A549 (cell line): ENCODE measurements around the gene LCE1A. TPM values are rescaled to one million over a fixed set of nuclear protein-coding genes. Genes with fewer than 3 reads are reported as not detected.

Source experiments
- ATAC-seq, 2 experiments: fragments of 200-7000 bp in 1 of 2; fragments of >200 bp in 1 of 2; cut with Nextera tagmentation in 1 of 2; cut with Tn5 transposase in 1 of 2; 3 replicates each; pipeline versions ENCODE4 v1.8.0 to v1.9.1; 2018 to 2020; ENCODE audit warnings: mild to moderate bottlenecking in 1 of 2, moderate library complexity in 1 of 2
- CTCF ChIA-PET: fragments of 300-600 bp; sonication (Branson Sonifier 250); formaldehyde crosslinking; extraction: SDS; loops from one replicate; lab custom pipeline; 2021; ENCODE audit warnings: antibody characterized with exemption, inconsistent platforms; lab: Yijun Ruan, JAX
- POLR2A ChIA-PET: fragments of 350-600 bp; formaldehyde crosslinking; extraction: SDS; loops from one replicate; lab custom pipeline; 2021; ENCODE audit warnings: antibody characterized with exemption, inconsistent platforms; lab: Yijun Ruan, JAX
- DNase-seq, 2 experiments: peaks; one replicate each; pipeline versions ENCODE4 v3.0.0 to v3.0.0-alpha.2; 2011 to 2016; ENCODE audit warnings: low read depth in 1 of 2, low spot score in 1 of 2
- FAIRE-seq: peaks from 2 replicates; lab custom pipeline; 2011; peaks lifted over from hg19 to GRCh38; lab: Jason Lieb, UNC
- H3K27ac ChIP-seq, 2 experiments: fragments of >200 bp; sonication (Bioruptor Twin); formaldehyde crosslinking; 3 replicates each; pipeline ENCODE4 v1.5.1; 2016 to 2017
- H3K4me1 ChIP-seq: fragments of >200 bp; sonication (Bioruptor Twin); formaldehyde crosslinking; 3 replicates; pipeline ENCODE4 v1.6.1; 2016
- H3K4me2 ChIP-seq: fragments of >200 bp; sonication (Bioruptor Twin); formaldehyde crosslinking; 3 replicates; pipeline ENCODE4 v1.6.1; 2016
- H3K4me3 ChIP-seq: fragments of >200 bp; sonication (Bioruptor Twin); formaldehyde crosslinking; 3 replicates; pipeline ENCODE4 v1.5.1; 2016
- H3K9me3 ChIP-seq: fragments of >200 bp; sonication (Bioruptor Twin); formaldehyde crosslinking; 3 replicates; pipeline ENCODE4 v1.6.1; 2016
- ATOH8 ChIP-seq: fragments of 250-450 bp; sonication (Bioruptor Pico); IDR thresholded peaks from 2 replicates; pipeline ENCODE4 v1.5.0; 2020; ENCODE audit warnings: low read depth, mild to moderate bottlenecking, moderate library complexity
- CBX2 ChIP-seq: fragments of 200-600 bp; sonication (generic); IDR thresholded peaks from 2 replicates; pipeline ENCODE4 v1.6.1; 2016; ENCODE audit warnings: low read depth, mild to moderate bottlenecking, borderline replicate concordance
- EHMT2 ChIP-seq: fragments of 200-600 bp; sonication (generic); IDR thresholded peaks from 2 replicates; pipeline ENCODE4 v1.6.1; 2016; ENCODE audit warnings: antibody characterized with exemption, low read depth, mild to moderate bottlenecking, moderate library complexity
- ELK1 ChIP-seq: fragments of 150-350 bp; IDR thresholded peaks from 2 replicates; pipeline ENCODE4 v1.6.1; 2014; ENCODE audit warnings: low read depth, mild to moderate bottlenecking, low read length
- ESRRA ChIP-seq: fragments of 150-350 bp; IDR thresholded peaks from 2 replicates; pipeline ENCODE4 v1.6.1; 2014; ENCODE audit warnings: mild to moderate bottlenecking, low read length, borderline replicate concordance
- FOSB ChIP-seq: fragments of 250-450 bp; sonication (Bioruptor Pico); IDR thresholded peaks from 2 replicates; pipeline ENCODE4 v1.5.0; 2020; ENCODE audit warnings: mild to moderate bottlenecking, moderate library complexity
- FOXS1 ChIP-seq: fragments of 250-450 bp; sonication (Bioruptor Pico); IDR thresholded peaks from 2 replicates; pipeline ENCODE4 v1.5.0; 2020; ENCODE audit warnings: mild to moderate bottlenecking, moderate library complexity
- GATA3 ChIP-seq: IDR thresholded peaks from 2 replicates; pipeline ENCODE4 v1.6.1; 2012; ENCODE audit warnings: borderline replicate concordance
- HDAC2 ChIP-seq: fragments of 200-600 bp; sonication (generic); IDR thresholded peaks from 2 replicates; pipeline ENCODE4 v1.6.1; 2016
- HEYL ChIP-seq: fragments of 250-450 bp; sonication (Bioruptor Pico); IDR thresholded peaks from 2 replicates; pipeline ENCODE4 v1.8.0; 2021; ENCODE audit warnings: mild to moderate bottlenecking, moderate library complexity
- HOXA7 ChIP-seq: fragments of 250-450 bp; sonication (Bioruptor Pico); IDR thresholded peaks from 2 replicates; pipeline ENCODE4 v1.5.0; 2020; ENCODE audit warnings: mild to moderate bottlenecking, moderate library complexity
- JUN ChIP-seq, 2 experiments: fragments of >200 bp; sonication (Bioruptor Twin); formaldehyde crosslinking; IDR thresholded peaks; 2 replicates in 1 of 2; 3 replicates in 1 of 2; pipeline ENCODE4 v1.6.1; 2016 to 2017
- JUNB ChIP-seq: fragments of >200 bp; sonication (Bioruptor Twin); formaldehyde crosslinking; IDR thresholded peaks from 2 replicates; pipeline ENCODE4 v1.6.1; 2016
- KDM1A ChIP-seq: fragments of 200-600 bp; sonication (generic); IDR thresholded peaks from 2 replicates; pipeline ENCODE4 v1.6.1; 2016; ENCODE audit warnings: low read depth, mild to moderate bottlenecking
- POLR2A ChIP-seq: IDR thresholded peaks from 2 replicates; pipeline ENCODE4 v1.6.1; 2012; ENCODE audit warnings: mild to moderate bottlenecking, low read length
- POLR2AphosphoS2 ChIP-seq: conservative IDR thresholded peaks from 2 replicates; pipeline ENCODE4 v1.6.1; 2012; ENCODE audit warnings: low read length, improper control_type of control experiment, inconsistent platforms
- RARB ChIP-seq: fragments of 250-450 bp; sonication (Bioruptor Pico); IDR thresholded peaks from 2 replicates; pipeline ENCODE4 v1.8.0; 2021; ENCODE audit warnings: mild to moderate bottlenecking, moderate library complexity
- RCOR1 ChIP-seq: fragments of 150-350 bp; IDR thresholded peaks from 2 replicates; pipeline ENCODE4 v1.6.1; 2014; ENCODE audit warnings: antibody characterized with exemption, low read length, low read depth
- REST ChIP-seq: fragments of 200-600 bp; sonication (generic); IDR thresholded peaks from 2 replicates; pipeline ENCODE4 v1.6.1; 2016; ENCODE audit warnings: antibody characterized with exemption, mild to moderate bottlenecking, moderate library complexity
- RNF2 ChIP-seq: fragments of 200-600 bp; sonication (generic); IDR thresholded peaks from 2 replicates; pipeline ENCODE4 v1.6.1; 2016; ENCODE audit warnings: low read depth, mild to moderate bottlenecking, antibody characterized with exemption, moderate library complexity, borderline replicate concordance
- SREBF2 ChIP-seq: fragments of 450-650 bp; IDR thresholded peaks from 2 replicates; pipeline ENCODE4 v1.6.1; 2014; ENCODE audit warnings: mild to moderate bottlenecking, moderate library complexity
- TFCP2L1 ChIP-seq: fragments of 250-450 bp; sonication (Bioruptor Pico); IDR thresholded peaks from 2 replicates; pipeline ENCODE4 v1.5.0; 2021; ENCODE audit warnings: mild to moderate bottlenecking
- ZC3H11A ChIP-seq: fragments of 450-650 bp; IDR thresholded peaks from 2 replicates; pipeline ENCODE4 v1.6.1; 2014; ENCODE audit warnings: antibody characterized with exemption, mild to moderate bottlenecking
- ZNF302 ChIP-seq: fragments of 250-450 bp; sonication (Bioruptor Pico); IDR thresholded peaks from 2 replicates; pipeline ENCODE4 v1.9.0; 2021; ENCODE audit warnings: inconsistent platforms, mild to moderate bottlenecking, moderate library complexity
- ZSCAN20 ChIP-seq: fragments of 250-450 bp; sonication (Bioruptor Pico); IDR thresholded peaks from 2 replicates; pipeline ENCODE4 v1.8.0; 2022; ENCODE audit warnings: mild to moderate bottlenecking, moderate library complexity
- WGBS: methylation state at CpG from one replicate; pipeline ENCODE4 v1.1.6; 2017; ENCODE audit errors: missing lambda C conversion rate; 5-methylcytosine and 5-hydroxymethylcytosine counted together
- polyA plus RNA-seq, 4 experiments: library from polyadenylated mRNA; depleted of rRNA in 3 of 4; stranded (reverse); fragments of >200 nt; fragmentation: RNase III in 1 of 4; extraction: RNeasy Plus Mini Kit Qiagen cat#74134 plus additional on column Dnase treatment in 1 of 4; gene quantifications; 2 replicates in 3 of 4; 3 replicates in 1 of 4; pipeline ENCODE4 v1.2.3, GENCODE V29; 2011 to 2017
- TF ChIP-seq, protein P1 (sequence below): fragments of 450-650 bp; IDR thresholded peaks from 2 replicates; pipeline ENCODE4 v1.6.1; 2014; ENCODE audit warnings: antibody characterized with exemption
- TF ChIP-seq, protein P2 (sequence below): IDR thresholded peaks from 2 replicates; pipeline ENCODE4 v1.6.1; 2012; ENCODE audit warnings: low read depth, borderline replicate concordance

Gene LCE1A
- polyA plus RNA-seq, 2 of the 4 experiments (the other 2 are of a cell fraction) = not detected

- TF ChIP-seq ATOH8 (CRISPR knock-in tag) (no peak), HOXA7 (no peak), POLR2AphosphoS2 (no peak), SREBF2 (no peak), ELK1 (no peak), EHMT2 (no peak), RCOR1 (no peak), ZC3H11A (no peak), HDAC2 (no peak), FOSB (CRISPR knock-in tag) (no peak)
These were observed 28.4 kb downstream of the LCE1A start (continued) for GRCh38 chr1:152855661-152856060.

DNA sequence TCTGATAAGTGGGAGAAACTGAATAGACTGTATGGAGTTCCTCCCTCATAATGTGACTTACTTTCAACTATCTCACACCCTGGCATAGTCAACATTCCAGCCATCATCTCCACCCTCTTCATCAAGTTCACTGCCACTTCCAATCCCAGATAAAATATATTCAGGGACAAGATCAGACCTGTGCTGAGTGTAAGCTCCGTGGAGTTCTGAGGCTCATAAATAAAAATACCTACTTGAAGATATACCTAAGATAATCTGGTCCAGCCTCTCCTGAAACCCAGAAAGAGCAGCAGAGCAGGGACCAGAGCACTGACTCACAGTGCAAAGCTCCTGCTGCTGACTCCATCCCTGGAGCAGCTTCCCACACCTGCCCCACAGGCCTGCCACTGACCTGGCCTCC lies 30.8 kb downstream of the LCE1A start:
- no peak overlapping the region for H3K27ac ChIP-seq
- no peaks in the 10 kb centered on the region for H3K4me1 ChIP-seq
- H3K4me3 ChIP-seq = no peak overlapping the region
- FAIRE-seq = no peak
- WGBS = 0% methylated on average over 1 of the region's 1 CpG
- ChIA-PET CTCF (interaction anchor here (1.2 kb wide), 1 partner anchor 13 kb away, joined by 7 read pairs; no protein-coding TSS in a partner anchor), POLR2A (no interaction called here)
- TF ChIP-seq ZNF302 = no peak
- no peak for TF ChIP-seq ZSCAN20 (CRISPR knock-in tag)
- TF ChIP-seq, protein P1, sequence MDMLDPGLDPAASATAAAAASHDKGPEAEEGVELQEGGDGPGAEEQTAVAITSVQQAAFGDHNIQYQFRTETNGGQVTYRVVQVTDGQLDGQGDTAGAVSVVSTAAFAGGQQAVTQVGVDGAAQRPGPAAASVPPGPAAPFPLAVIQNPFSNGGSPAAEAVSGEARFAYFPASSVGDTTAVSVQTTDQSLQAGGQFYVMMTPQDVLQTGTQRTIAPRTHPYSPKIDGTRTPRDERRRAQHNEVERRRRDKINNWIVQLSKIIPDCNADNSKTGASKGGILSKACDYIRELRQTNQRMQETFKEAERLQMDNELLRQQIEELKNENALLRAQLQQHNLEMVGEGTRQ = no peak
- TF ChIP-seq KDM1A = no peak
- TF ChIP-seq, protein P2, sequence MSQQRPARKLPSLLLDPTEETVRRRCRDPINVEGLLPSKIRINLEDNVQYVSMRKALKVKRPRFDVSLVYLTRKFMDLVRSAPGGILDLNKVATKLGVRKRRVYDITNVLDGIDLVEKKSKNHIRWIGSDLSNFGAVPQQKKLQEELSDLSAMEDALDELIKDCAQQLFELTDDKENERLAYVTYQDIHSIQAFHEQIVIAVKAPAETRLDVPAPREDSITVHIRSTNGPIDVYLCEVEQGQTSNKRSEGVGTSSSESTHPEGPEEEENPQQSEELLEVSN = no peak
- TF ChIP-seq RARB = no peak
- no peak for TF ChIP-seq FOXS1
- no peak for TF ChIP-seq HEYL (CRISPR knock-in tag)
- no peak for TF ChIP-seq POLR2A
- TF ChIP-seq CBX2 = no peak
- no peak for TF ChIP-seq TFCP2L1
- no peak for TF ChIP-seq REST
- TF ChIP-seq RNF2 = no peak
- TF ChIP-seq GATA3 = no peak
- TF ChIP-seq HDAC2 = no peak
- TF ChIP-seq JUN (IDR thresholded peaks at IDR 0.05) = no peak
- no peak for TF ChIP-seq JUNB
- TF ChIP-seq ESRRA = no peak
- TF ChIP-seq FOSB (CRISPR knock-in tag) = no peak
- no peak for ATAC-seq
- no peak overlapping the region for H3K4me2 ChIP-seq
- DNase-seq = no peak
- H3K9me3 ChIP-seq = no peaks in the 10 kb centered on the region
